Measurements from ENCODE around the gene DDIT3. TPM values are rescaled to one million over a fixed set of nuclear protein-coding genes. Genes with fewer than 3 reads are reported as not detected.
A peak's percentile ranks its signal among the peaks of the same experiment; 100 is the strongest.

The DDIT3 gene
- total RNA-seq, 1 donor from 2014 or later = 70.9 TPM

DNA sequence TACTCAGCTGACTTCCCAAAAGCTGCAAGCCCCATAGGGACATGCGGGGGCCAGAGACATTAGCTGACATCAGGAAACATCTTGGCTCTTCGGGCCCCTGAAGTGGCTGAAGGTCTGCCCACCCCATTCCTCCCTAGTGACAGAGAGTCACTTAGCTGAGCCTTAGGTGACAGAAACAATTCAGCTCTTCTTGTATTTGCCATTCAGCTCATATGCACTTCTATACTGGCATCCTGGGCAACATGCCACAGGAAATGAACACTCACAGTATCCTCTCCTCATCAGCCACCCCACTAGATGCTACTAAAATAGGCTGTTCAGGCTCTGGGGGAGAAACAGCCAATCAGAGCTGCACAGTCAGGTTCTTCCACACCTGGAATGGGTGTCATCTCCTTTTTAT, 23.3 kb upstream of the DDIT3 start:
- peaks cover 45% of the 10 kb centered on the region for H3K4me1 Mint-ChIP-seq (ENCODE audit: low read depth, unreplicated experiment)
- TF ChIP-seq, protein P1, sequence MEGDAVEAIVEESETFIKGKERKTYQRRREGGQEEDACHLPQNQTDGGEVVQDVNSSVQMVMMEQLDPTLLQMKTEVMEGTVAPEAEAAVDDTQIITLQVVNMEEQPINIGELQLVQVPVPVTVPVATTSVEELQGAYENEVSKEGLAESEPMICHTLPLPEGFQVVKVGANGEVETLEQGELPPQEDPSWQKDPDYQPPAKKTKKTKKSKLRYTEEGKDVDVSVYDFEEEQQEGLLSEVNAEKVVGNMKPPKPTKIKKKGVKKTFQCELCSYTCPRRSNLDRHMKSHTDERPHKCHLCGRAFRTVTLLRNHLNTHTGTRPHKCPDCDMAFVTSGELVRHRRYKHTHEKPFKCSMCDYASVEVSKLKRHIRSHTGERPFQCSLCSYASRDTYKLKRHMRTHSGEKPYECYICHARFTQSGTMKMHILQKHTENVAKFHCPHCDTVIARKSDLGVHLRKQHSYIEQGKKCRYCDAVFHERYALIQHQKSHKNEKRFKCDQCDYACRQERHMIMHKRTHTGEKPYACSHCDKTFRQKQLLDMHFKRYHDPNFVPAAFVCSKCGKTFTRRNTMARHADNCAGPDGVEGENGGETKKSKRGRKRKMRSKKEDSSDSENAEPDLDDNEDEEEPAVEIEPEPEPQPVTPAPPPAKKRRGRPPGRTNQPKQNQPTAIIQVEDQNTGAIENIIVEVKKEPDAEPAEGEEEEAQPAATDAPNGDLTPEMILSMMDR (IDR thresholded peaks at IDR 0.05; ENCODE audit: partially characterized antibody, unreplicated experiment) = no peak
- H3K4me3 Mint-ChIP-seq (ENCODE audit: unreplicated experiment) = peak overlapping the region; percentile 100
- H3K36me3 Mint-ChIP-seq (ENCODE audit: unreplicated experiment) = peaks cover 9% of the 10 kb centered on the region
- H3K9me3 Mint-ChIP-seq (ENCODE audit: unreplicated experiment) = peaks cover 16% of the 10 kb centered on the region
- DNase-seq = no peak
- H3K27ac Mint-ChIP-seq (ENCODE audit: unreplicated experiment) = peak overlapping the region; percentile 48
- H3K27me3 Mint-ChIP-seq (ENCODE audit: unreplicated experiment) = peaks cover 7% of the 10 kb centered on the region

DNA sequence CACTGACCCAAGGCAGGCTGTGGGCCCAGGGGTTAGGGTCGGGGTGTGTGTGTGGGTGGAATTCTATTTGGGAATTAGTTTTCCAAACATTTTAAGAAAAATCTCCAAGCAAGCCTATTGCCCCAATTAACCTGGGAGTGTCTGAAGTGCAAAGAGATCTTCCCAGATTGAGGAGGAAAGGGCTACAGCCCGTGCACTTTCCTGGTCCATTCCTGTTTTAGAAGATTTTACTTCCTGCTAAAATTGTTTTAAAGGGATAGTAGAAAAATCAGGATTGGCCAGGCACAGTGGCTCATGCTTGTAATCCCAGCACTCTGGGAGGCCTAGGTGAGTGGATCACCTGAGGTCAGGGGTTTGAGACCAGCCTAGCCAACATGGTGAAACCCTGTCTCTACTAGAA, 21.4 kb upstream of the DDIT3 start:
- H3K27me3 Mint-ChIP-seq (ENCODE audit: unreplicated experiment) = peaks cover 8% of the 10 kb centered on the region
- TF ChIP-seq, protein P1 (IDR thresholded peaks at IDR 0.05; ENCODE audit: partially characterized antibody, unreplicated experiment) = no peak
- peaks cover 14% of the 10 kb centered on the region for H3K36me3 Mint-ChIP-seq (ENCODE audit: unreplicated experiment)
- no peak overlapping the region for H3K4me3 Mint-ChIP-seq (ENCODE audit: unreplicated experiment)
- peaks cover 15% of the 10 kb centered on the region for H3K9me3 Mint-ChIP-seq (ENCODE audit: unreplicated experiment)
- no peak for DNase-seq
- no peak overlapping the region for H3K27ac Mint-ChIP-seq (ENCODE audit: unreplicated experiment)
- peaks cover 41% of the 10 kb centered on the region for H3K4me1 Mint-ChIP-seq (ENCODE audit: low read depth, unreplicated experiment)

DNA sequence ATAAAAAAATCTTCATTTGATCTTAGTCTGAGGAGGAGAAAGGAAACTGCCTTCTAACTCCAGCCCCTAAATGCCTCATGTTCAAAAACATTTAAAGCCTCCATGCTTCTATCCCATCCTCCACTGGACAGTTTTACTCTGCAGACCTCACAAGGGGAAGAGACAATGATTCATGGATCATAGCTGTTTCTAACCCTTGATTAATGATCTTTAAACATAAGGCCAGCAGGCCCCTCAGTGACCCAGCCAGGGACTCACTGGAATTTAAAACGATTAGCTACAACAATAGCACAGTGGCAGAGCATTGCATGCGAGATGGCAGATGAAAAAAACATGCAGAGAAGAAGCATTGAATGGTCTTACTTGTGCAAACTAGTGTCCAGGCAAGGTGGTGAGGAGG, 20.7 kb upstream of the DDIT3 start:
- peaks cover 14% of the 10 kb centered on the region for H3K36me3 Mint-ChIP-seq (ENCODE audit: unreplicated experiment)
- peak overlapping the region; percentile 59 for H3K4me3 Mint-ChIP-seq (ENCODE audit: unreplicated experiment)
- DNase-seq = no peak
- TF ChIP-seq, protein P1 (IDR thresholded peaks at IDR 0.05; ENCODE audit: partially characterized antibody, unreplicated experiment) = no peak
- peaks cover 11% of the 10 kb centered on the region for H3K9me3 Mint-ChIP-seq (ENCODE audit: unreplicated experiment)
- H3K27ac Mint-ChIP-seq (ENCODE audit: unreplicated experiment) = peak overlapping the region; percentile 66
- peaks cover 40% of the 10 kb centered on the region for H3K4me1 Mint-ChIP-seq (ENCODE audit: low read depth, unreplicated experiment)
- peaks cover 4% of the 10 kb centered on the region for H3K27me3 Mint-ChIP-seq (ENCODE audit: unreplicated experiment)

DNA sequence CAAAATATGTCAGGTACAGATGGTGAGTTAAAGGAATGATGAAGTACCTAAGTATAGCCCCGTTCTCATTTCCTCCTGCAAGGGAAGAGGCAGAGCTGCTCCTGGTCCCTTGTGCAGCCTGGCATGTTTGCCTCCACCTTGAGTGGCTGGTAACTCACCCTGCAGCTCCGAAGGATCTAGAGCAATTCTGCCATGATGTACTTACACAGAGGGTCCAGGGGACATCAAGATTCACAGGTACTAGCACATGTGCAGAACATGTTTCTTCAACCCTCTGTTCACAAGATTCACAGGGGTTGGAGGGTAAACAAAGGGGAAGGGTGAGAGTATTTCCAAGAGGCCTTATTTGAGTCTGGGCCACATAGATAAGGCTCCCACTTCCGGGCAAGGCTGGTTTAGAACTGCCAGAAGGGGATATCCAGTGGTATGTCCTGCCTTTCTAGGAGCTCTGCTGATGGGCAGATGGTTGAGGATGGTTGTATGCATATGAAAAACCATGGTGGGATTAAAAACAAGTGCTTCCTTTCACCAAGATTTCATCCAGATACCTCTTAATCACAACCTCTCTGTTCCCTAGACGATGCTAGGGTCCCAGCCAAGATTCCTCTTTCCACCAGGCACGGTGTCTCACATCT, 18.9 kb upstream of the DDIT3 start:
- DNase-seq = no peak
- no peak overlapping the region for H3K27ac Mint-ChIP-seq (ENCODE audit: unreplicated experiment)
- H3K4me1 Mint-ChIP-seq (ENCODE audit: low read depth, unreplicated experiment) = peaks cover 29% of the 10 kb centered on the region
- TF ChIP-seq, protein P1 (IDR thresholded peaks at IDR 0.05; ENCODE audit: partially characterized antibody, unreplicated experiment) = no peak
- peaks cover 2% of the 10 kb centered on the region for H3K27me3 Mint-ChIP-seq (ENCODE audit: unreplicated experiment)
- H3K4me3 Mint-ChIP-seq (ENCODE audit: unreplicated experiment) = no peak overlapping the region
- H3K9me3 Mint-ChIP-seq (ENCODE audit: unreplicated experiment) = peaks cover 10% of the 10 kb centered on the region
- peaks cover 11% of the 10 kb centered on the region for H3K36me3 Mint-ChIP-seq (ENCODE audit: unreplicated experiment)

DNA sequence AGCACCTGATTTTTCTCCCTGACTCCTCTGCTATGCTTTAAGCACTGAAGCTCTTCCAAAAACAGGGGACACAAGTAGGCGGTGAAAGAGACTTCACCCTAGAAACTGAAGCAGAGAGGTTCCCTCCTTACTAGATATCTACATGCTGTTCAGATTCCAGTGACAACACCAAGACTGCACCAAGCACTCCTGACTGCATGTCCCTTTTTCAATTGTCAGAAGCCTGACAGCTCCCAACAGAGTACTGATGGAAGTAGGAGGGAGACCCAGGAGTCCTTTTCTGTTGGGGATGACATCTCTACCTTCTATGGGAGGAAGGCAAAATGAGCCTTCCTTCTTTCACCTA, 16.3 kb upstream of the DDIT3 start:
- Mint-ChIP-seq H3K9me3 (ENCODE audit: unreplicated experiment) (peaks cover 10% of the 10 kb centered on the region), H3K27ac (ENCODE audit: unreplicated experiment) (no peak overlapping the region), H3K4me1 (ENCODE audit: low read depth, unreplicated experiment) (peaks cover 34% of the 10 kb centered on the region), H3K36me3 (ENCODE audit: unreplicated experiment) (peaks cover 19% of the 10 kb centered on the region), H3K4me3 (ENCODE audit: unreplicated experiment) (no peak overlapping the region), H3K27me3 (ENCODE audit: unreplicated experiment) (peaks cover 2% of the 10 kb centered on the region)
- no peak for DNase-seq
- TF ChIP-seq, protein P1 (IDR thresholded peaks at IDR 0.05; ENCODE audit: partially characterized antibody, unreplicated experiment) = no peak

Measured in glutamatergic neuron (in vitro differentiated cells).